Measurements from ENCODE around the gene DOCK9.

DNA sequence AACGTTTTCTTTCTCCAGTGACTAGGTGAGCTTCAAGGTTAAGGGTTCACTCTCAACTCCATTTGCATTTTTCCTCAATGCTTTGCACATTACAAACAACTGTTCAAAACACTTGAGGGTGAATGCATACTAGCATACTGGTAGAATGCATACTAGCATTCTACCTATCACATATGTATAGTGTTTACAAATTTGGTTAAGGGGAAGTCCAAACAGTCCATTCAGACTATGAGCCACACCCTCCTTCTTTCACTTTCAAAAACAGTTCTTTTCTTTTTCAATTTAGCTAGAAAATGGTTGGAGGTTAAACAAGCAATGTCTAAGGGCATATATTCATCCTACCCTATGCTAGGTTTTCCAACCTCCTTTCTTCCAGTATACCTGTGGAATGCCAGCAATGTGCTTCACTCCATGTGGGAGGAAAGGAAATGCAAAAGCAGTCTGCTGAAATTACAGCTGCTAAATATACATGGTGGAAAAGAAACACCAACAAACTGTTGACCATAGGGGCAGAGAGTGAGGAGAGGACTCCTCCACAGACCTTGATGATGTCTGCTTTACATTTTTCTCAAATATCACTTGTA, 102.6 kb downstream of the DOCK9 start:
- TF ChIP-seq, protein P1, sequence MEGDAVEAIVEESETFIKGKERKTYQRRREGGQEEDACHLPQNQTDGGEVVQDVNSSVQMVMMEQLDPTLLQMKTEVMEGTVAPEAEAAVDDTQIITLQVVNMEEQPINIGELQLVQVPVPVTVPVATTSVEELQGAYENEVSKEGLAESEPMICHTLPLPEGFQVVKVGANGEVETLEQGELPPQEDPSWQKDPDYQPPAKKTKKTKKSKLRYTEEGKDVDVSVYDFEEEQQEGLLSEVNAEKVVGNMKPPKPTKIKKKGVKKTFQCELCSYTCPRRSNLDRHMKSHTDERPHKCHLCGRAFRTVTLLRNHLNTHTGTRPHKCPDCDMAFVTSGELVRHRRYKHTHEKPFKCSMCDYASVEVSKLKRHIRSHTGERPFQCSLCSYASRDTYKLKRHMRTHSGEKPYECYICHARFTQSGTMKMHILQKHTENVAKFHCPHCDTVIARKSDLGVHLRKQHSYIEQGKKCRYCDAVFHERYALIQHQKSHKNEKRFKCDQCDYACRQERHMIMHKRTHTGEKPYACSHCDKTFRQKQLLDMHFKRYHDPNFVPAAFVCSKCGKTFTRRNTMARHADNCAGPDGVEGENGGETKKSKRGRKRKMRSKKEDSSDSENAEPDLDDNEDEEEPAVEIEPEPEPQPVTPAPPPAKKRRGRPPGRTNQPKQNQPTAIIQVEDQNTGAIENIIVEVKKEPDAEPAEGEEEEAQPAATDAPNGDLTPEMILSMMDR (conservative IDR thresholded peaks at IDR 0.05; ENCODE audit: low read depth, low read length), result no peak
- TF ChIP-seq EZH2 (IDR thresholded peaks at IDR 0.05; ENCODE audit: borderline replicate concordance, low read depth, low read length, poor library complexity, severe bottlenecking), result no peak

Data from A673 (cell line).